ENCODE measurements around the gene IKZF3. TPM values are rescaled to one million over a fixed set of nuclear protein-coding genes. Genes with fewer than 3 reads are reported as not detected.

The IKZF3 gene
- total and polyA plus RNA-seq, 7 donors: under 0.01 to 12.3 (median 0.36) TPM

DNA sequence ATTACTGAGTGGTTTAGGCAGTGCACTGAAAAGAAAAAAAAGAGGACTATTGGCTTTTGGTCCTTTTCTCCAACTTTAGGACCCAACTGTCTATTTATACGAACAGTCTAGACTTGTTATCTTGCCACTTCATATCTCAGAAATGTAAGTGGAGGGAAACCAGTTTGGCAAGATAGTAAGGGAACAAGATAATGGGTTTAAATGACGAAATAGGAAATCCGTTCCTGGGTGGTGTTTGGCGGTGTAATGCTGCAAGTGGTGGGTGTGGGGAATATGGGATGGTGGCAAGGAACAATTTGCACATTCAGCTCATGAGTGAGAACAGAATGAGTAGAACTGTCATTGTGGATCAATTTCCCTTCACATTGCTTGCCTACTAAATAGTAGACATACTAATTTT lies 81.6 kb downstream of the IKZF3 start:
- H3K4me3 ChIP-seq: no peak overlapping the region
- no peaks in the 10 kb centered on the region for H3K9me3 ChIP-seq
- 17 to 45% methylated on average over 4 of the region's 4 CpGs for WGBS, 2 donors
- no peak for DNase-seq
- intact Hi-C loops (cut with DNase I): no loop called here
- no peaks in the 10 kb centered on the region for H3K36me3 ChIP-seq
- TF ChIP-seq EP300 (IDR thresholded peaks at IDR 0.05) (no peak), POLR2A (IDR thresholded peaks at IDR 0.05) (no peak), POLR2AphosphoS5 (IDR thresholded peaks at IDR 0.05) (no peak)
- TF ChIP-seq, protein P1, sequence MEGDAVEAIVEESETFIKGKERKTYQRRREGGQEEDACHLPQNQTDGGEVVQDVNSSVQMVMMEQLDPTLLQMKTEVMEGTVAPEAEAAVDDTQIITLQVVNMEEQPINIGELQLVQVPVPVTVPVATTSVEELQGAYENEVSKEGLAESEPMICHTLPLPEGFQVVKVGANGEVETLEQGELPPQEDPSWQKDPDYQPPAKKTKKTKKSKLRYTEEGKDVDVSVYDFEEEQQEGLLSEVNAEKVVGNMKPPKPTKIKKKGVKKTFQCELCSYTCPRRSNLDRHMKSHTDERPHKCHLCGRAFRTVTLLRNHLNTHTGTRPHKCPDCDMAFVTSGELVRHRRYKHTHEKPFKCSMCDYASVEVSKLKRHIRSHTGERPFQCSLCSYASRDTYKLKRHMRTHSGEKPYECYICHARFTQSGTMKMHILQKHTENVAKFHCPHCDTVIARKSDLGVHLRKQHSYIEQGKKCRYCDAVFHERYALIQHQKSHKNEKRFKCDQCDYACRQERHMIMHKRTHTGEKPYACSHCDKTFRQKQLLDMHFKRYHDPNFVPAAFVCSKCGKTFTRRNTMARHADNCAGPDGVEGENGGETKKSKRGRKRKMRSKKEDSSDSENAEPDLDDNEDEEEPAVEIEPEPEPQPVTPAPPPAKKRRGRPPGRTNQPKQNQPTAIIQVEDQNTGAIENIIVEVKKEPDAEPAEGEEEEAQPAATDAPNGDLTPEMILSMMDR (IDR thresholded peaks at IDR 0.05): no peak
- H3K27ac ChIP-seq: no peak overlapping the region
- peaks cover 0 to 33% (median 0%) of the 10 kb centered on the region in 3 donors for H3K27me3 ChIP-seq
- H3K4me1 ChIP-seq: no peaks in the 10 kb centered on the region

DNA sequence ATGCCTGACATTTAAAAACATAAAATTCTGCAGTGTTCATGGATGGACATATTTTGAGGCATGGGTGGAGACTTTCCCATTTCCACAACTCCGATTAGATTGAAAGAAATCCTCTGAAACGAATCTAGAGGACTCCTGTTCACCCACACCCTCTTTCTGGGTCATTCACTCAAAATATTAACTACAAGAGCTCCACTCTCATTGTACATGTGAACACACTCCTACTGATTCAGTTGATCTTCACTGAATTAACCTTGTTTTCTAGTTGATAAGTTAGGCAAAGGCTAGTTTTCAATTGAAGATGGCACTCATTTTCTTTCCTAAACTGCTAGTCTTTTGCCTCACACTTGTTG lies 82.3 kb downstream of the IKZF3 start:
- H3K36me3 ChIP-seq: no peaks in the 10 kb centered on the region
- TF ChIP-seq POLR2A (IDR thresholded peaks at IDR 0.05): no peak
- TF ChIP-seq, protein P1 (IDR thresholded peaks at IDR 0.05): no peak
- no peak overlapping the region for H3K4me3 ChIP-seq
- intact Hi-C loops (cut with DNase I): no loop called here
- no peaks in the 10 kb centered on the region for H3K9me3 ChIP-seq
- no peaks in the 10 kb centered on the region for H3K4me1 ChIP-seq
- H3K27me3 ChIP-seq: peaks cover 0 to 33% (median 0%) of the 10 kb centered on the region in 3 donors
- DNase-seq: no peak
- H3K27ac ChIP-seq: no peak overlapping the region
- 44 to 66% methylated on average over 2 of the region's 2 CpGs for WGBS, 2 donors

DNA sequence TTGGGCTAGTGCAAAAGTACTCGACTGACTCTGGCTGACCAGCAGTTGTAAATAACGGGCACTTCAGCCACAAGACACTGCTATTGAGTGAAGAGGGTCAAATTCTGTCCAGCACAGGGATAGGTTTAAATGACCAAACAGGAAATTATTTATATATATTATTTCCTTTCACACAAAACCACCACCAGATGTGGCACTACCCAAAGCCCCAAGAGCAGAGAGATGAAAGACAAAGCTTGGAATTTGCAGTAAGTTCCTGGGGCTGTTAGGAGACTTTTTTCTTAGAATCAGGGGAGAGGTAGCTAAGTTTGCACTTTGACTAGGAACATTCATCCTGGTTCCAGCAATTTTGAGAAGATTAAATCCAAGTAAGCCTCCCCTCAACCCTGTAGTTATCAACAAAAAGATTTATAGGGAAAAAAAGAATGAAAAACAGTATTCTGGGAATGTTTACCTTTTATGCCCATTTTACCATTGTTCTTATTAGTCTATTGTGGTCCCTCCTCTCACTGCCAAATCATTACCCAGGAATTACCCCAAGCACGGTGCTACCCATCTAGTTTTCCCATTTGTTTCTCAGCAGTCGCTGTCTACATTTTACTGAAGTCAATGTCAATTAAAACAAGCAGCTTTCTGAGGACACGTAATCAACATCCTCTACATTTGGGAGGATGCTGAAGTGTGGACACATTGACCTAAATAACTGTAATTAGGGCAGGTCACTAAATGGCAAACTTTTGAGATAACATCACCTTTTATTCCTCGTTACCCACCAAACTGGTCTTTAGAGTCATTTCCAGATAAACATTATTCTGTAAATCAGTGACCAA lies 82.9 kb downstream of the IKZF3 start:
- DNase-seq: no peak
- no peaks in the 10 kb centered on the region for H3K36me3 ChIP-seq
- intact Hi-C loops (cut with DNase I): no loop called here
- no peaks in the 10 kb centered on the region for H3K9me3 ChIP-seq
- H3K4me1 ChIP-seq: no peaks in the 10 kb centered on the region
- WGBS, 2 donors: 47 to 59% methylated on average over 6 of the region's 6 CpGs
- H3K27ac ChIP-seq: no peak overlapping the region
- no peak overlapping the region for H3K4me3 ChIP-seq
- TF ChIP-seq POLR2AphosphoS5 (IDR thresholded peaks at IDR 0.05): no peak
- TF ChIP-seq POLR2A (IDR thresholded peaks at IDR 0.05): no peak
- TF ChIP-seq, protein P1 (IDR thresholded peaks at IDR 0.05): no peak
- no peak for TF ChIP-seq EP300 (IDR thresholded peaks at IDR 0.05)
- peaks cover 0 to 33% (median 0%) of the 10 kb centered on the region in 3 donors for H3K27me3 ChIP-seq

DNA sequence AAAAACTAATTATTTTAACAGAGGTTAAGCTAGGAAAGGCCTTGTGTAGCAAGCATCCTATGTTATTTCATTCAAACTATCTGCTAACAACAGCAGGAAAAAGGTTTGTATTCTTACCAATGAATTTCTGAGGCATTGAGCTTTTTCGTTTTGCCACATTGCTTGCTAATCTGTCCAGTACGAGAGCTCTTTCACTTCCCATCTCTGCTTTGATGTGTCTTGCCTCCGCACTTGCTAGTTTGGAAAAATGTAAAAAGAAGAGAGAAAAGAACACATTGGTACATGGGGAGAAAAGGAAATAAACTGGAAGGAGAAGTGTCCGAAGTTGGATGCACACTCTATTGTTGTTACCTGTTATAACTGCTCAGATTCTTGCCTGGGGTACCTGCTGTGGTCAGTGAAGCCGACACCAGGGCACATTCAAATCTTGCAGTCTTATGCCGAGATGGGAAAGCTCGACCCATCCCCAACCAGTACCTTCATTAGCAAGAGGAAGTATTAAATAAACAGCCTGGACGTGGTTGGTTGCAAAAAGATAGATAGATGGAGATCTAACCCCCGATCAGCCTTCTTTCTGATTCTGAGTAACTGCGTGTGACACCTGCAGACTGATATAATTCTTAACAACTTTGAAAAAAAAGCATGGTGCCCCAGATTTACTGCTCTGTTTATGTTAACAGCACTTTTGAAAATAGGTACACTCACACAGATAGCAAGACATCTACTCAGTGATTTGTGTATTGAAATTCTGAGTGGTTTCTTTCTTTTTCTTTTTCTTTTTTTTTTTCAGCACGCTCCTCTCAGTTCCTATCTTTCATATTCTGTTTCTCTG lies 86.4 kb downstream of the IKZF3 start:
- Histone ChIP-seq H3K27ac (no peak overlapping the region), H3K4me1 (no peaks in the 10 kb centered on the region), H3K4me3 (no peak overlapping the region), H3K36me3 (no peaks in the 10 kb centered on the region), H3K9me3 (no peaks in the 10 kb centered on the region), H3K27me3 (peaks cover 0 to 29% (median 0%) of the 10 kb centered on the region in 3 donors)
- intact Hi-C loops (cut with DNase I): no loop called here
- TF ChIP-seq EP300 (IDR thresholded peaks at IDR 0.05) (no peak), POLR2AphosphoS5 (IDR thresholded peaks at IDR 0.05) (no peak), POLR2A (IDR thresholded peaks at IDR 0.05) (no peak)
- TF ChIP-seq, protein P1 (IDR thresholded peaks at IDR 0.05): no peak
- no peak for DNase-seq
- WGBS, 2 donors: 37 to 62% methylated on average over 11 of the region's 11 CpGs
